OCI-LY1 (cell line): ENCODE measurements around the gene KRTAP6-3.

Experiments
- H2AFZ ChIP-seq: fragments of 200-600 bp; sonication (generic), shearing (Covaris generic); 2 replicates; pipeline ENCODE4 v1.6.0; 2014; ENCODE audit warnings: antibody characterized with exemption, mild to moderate bottlenecking, low read length
- H3F3A ChIP-seq: fragments of 200-600 bp; sonication (generic), shearing (Covaris generic); 2 replicates; pipeline ENCODE4 v1.6.0; 2014; ENCODE audit warnings: mild to moderate bottlenecking, antibody characterized with exemption, low read length, moderate library complexity; ENCODE audit not compliant: insufficient read depth
- H3K27ac ChIP-seq: fragments of 200-600 bp; sonication (generic); 2 replicates; pipeline ENCODE4 v1.5.1; 2014; ENCODE audit warnings: low read length, mixed run types, mild to moderate bottlenecking, low read depth; ENCODE audit not compliant: poor library complexity, severe bottlenecking
- H3K27me3 ChIP-seq: fragments of 200-600 bp; sonication (generic); 2 replicates; pipeline ENCODE4 v1.6.0; 2014; ENCODE audit warnings: antibody characterized with exemption, mild to moderate bottlenecking, low read length, moderate library complexity; ENCODE audit not compliant: insufficient read depth
- H3K36me3 ChIP-seq: fragments of 200-600 bp; sonication (generic); 2 replicates; pipeline ENCODE4 v1.6.1; 2014; ENCODE audit warnings: mild to moderate bottlenecking, antibody characterized with exemption, low read length, moderate library complexity, mixed read lengths; ENCODE audit not compliant: insufficient read depth
- H3K4me1 ChIP-seq: fragments of 200-600 bp; sonication (generic); 2 replicates; pipeline ENCODE4 v1.5.1; 2014; ENCODE audit warnings: mild to moderate bottlenecking, low read length, moderate library complexity; ENCODE audit not compliant: insufficient read depth, severe bottlenecking
- H3K4me2 ChIP-seq: fragments of 200-600 bp; sonication (generic), shearing (Covaris generic); 2 replicates; pipeline ENCODE4 v1.6.1; 2014; ENCODE audit warnings: low read length
- H3K4me3 ChIP-seq: fragments of 200-600 bp; sonication (generic); 2 replicates; pipeline ENCODE4 v1.5.1; 2014; ENCODE audit warnings: low read length, low read depth, mild to moderate bottlenecking, mixed read lengths; ENCODE audit not compliant: poor library complexity, severe bottlenecking
- H3K79me2 ChIP-seq: fragments of 200-600 bp; shearing (Covaris generic); 2 replicates; pipeline ENCODE4 v1.6.1; 2016; ENCODE audit warnings: mixed run types, low read length, mixed read lengths; ENCODE audit not compliant: insufficient read depth
- H3K9ac ChIP-seq: fragments of 200-600 bp; sonication (generic), shearing (Covaris generic); 2 replicates; pipeline ENCODE4 v1.6.1; 2014; ENCODE audit warnings: mild to moderate bottlenecking, low read length, mixed read lengths
- H3K9me2 ChIP-seq: fragments of 200-600 bp; sonication (generic), shearing (Covaris generic); 2 replicates; pipeline ENCODE4 v1.6.1; 2014; ENCODE audit warnings: low read depth, mild to moderate bottlenecking, low read length, mixed read lengths
- H3K9me3 ChIP-seq: fragments of 200-600 bp; shearing (Covaris generic); 2 replicates; pipeline ENCODE4 v1.6.1; 2014; ENCODE audit warnings: low read length, mixed read lengths
- H4K20me1 ChIP-seq: fragments of 200-600 bp; sonication (generic), shearing (Covaris generic); 2 replicates; pipeline ENCODE4 v1.6.0; 2016; ENCODE audit warnings: mild to moderate bottlenecking, low read length; ENCODE audit not compliant: insufficient read depth
- CTCF ChIP-seq: fragments of 200-600 bp; sonication (generic), shearing (Covaris generic); IDR thresholded peaks from 2 replicates; pipeline ENCODE4 v1.5.1; 2017; ENCODE audit warnings: mild to moderate bottlenecking, antibody characterized with exemption, low read length, moderate library complexity, mixed read lengths
- EZH2 ChIP-seq: fragments of 200-600 bp; sonication (generic), shearing (Covaris generic); IDR thresholded peaks from 2 replicates; pipeline ENCODE4 v1.8.0; 2017; ENCODE audit warnings: borderline replicate concordance, mixed run types, mild to moderate bottlenecking, antibody characterized with exemption, low read length, moderate library complexity, mixed read lengths

KRTAP6-3 gene

GRCh38 chr21:30590297-30590696 lies 1.9 kb upstream of the KRTAP6-3 start, which contains the start of gene KRTAP22-2:
KRTAP22-2 (minus strand) TSS chr21:30590397.
- Histone ChIP-seq H3K4me2 (no peak within 1 kb of the TSS), H3F3A (no peaks in the 10 kb centered on the region), H3K4me3 (no peak within 1 kb of the TSS), H3K27me3 (no peaks in the 10 kb centered on the region), H3K79me2 (no peaks in the 10 kb centered on the region), H3K27ac (no peak within 1 kb of the TSS), H3K9me3 (no peaks in the 10 kb centered on the region), H2AFZ (no peak within 1 kb of the TSS), H3K9ac (no peak within 1 kb of the TSS), H3K4me1 (no peaks in the 10 kb centered on the region), H3K36me3 (no peaks in the 10 kb centered on the region), H4K20me1 (no peaks in the 10 kb centered on the region), H3K9me2 (no peaks in the 10 kb centered on the region)
- TF ChIP-seq EZH2 (no peak), CTCF (no peak)

GRCh38 chr21:30598802-30599201 lies 6.6 kb downstream of the KRTAP6-3 start, which contains the start of gene KRTAP6-2:
KRTAP6-2 (minus strand) TSS chr21:30598902; CDS start chr21:30598874, 28 bp downstream.
- Histone ChIP-seq H3K4me3 (no peak within 1 kb of the TSS), H2AFZ (no peak within 1 kb of the TSS), H3K36me3 (no peaks in the 10 kb centered on the region), H3K27ac (no peak within 1 kb of the TSS), H3K27me3 (no peaks in the 10 kb centered on the region), H3F3A (no peaks in the 10 kb centered on the region), H3K79me2 (no peaks in the 10 kb centered on the region), H3K9ac (no peak within 1 kb of the TSS), H3K4me2 (no peak within 1 kb of the TSS), H3K9me2 (no peaks in the 10 kb centered on the region), H3K4me1 (no peaks in the 10 kb centered on the region), H3K9me3 (no peaks in the 10 kb centered on the region), H4K20me1 (no peaks in the 10 kb centered on the region)
- TF ChIP-seq EZH2 (no peak), CTCF (no peak)

GRCh38 chr21:30600787-30601186 lies 8.5 kb downstream of the KRTAP6-3 start, which contains the start of gene KRTAP22-1:
KRTAP22-1 (plus strand) TSS chr21:30601087.
- no peaks in the 10 kb centered on the region for H3K27me3 ChIP-seq
- no peak within 1 kb of the TSS for H3K4me2 ChIP-seq
- no peaks in the 10 kb centered on the region for H4K20me1 ChIP-seq
- no peaks in the 10 kb centered on the region for H3K36me3 ChIP-seq
- no peaks in the 10 kb centered on the region for H3K9me3 ChIP-seq
- no peak within 1 kb of the TSS for H3K27ac ChIP-seq
- no peak for TF ChIP-seq EZH2
- no peak for TF ChIP-seq CTCF
- H3K9ac ChIP-seq, result no peak within 1 kb of the TSS
- no peaks in the 10 kb centered on the region for H3F3A ChIP-seq
- no peaks in the 10 kb centered on the region for H3K4me1 ChIP-seq
- no peaks in the 10 kb centered on the region for H3K79me2 ChIP-seq
- no peak within 1 kb of the TSS for H3K4me3 ChIP-seq
- no peaks in the 10 kb centered on the region for H3K9me2 ChIP-seq
- H2AFZ ChIP-seq, result no peak within 1 kb of the TSS
